OCI-M1 (cell line): ENCODE results near the gene HPS4.

Source experiments
- DNase-seq: peaks from one replicate; lab custom pipeline; 2025; lab: John Stamatoyannopoulos, UW

Gene HPS4

GRCh38 chr22:26466196-26466595 lies 17.4 kb downstream of the HPS4 start:
- no peak for DNase-seq

- DNase-seq, result no peak
These were observed 19.3 kb downstream of the HPS4 start for GRCh38 chr22:26464312-26464711.

GRCh38 chr22:26463688-26464087 lies 19.9 kb downstream of the HPS4 start:
- no peak for DNase-seq

DNA sequence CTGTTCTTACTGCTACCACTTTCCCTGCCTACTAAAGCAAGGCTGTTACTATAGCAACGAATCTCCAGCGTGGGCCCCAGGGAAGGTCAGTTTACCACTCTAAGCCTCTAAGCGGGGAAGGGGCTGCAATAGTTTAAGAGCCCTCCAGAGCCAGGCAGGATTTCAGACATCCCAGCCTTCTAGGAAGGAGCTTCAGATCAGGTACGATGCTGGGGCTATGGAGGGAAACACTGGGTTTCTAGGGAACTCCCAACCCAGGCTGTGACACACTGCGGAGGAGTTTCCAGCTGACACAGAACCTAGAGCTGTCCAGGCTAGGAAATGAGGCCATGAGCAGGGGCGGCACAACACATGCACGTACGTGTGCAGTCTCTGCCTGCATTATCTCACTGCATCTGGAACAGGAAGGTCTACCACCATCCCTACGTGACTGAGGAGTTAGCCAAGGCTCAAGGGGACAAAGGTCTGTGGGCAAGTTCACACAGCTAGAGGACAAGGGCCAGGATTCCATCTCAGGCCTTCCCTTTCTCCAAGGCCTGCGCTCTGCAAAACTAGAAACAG lies 20.4 kb downstream of the HPS4 start:
- DNase-seq, result no peak

DNA sequence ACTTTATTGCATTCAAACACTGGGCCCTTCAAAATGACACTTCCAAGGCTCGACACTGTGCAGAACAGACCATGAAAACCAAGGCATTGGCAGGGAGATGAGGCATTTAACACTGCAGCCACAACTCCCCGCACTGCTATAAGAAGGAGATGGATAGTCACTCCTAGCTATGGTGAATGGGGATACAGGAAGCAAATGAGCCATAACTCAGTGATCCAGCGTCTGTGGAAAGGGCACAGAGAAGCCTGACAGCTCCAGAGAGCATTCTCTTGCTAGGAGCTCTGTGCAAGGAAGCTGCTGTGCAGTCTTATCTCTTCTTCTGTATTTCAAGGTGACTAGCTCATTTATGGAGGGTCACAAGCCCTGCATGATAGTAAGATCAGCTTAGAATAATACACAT lies 20.9 kb downstream of the HPS4 start:
- DNase-seq, result no peak

- DNase-seq, result no peak
These were observed 21.5 kb downstream of the HPS4 start for GRCh38 chr22:26462051-26462450.

- DNase-seq, result peak; percentile 80
These were observed 22.3 kb downstream of the HPS4 start for GRCh38 chr22:26461188-26461810.

- DNase-seq, result no peak
These were observed 23.4 kb downstream of the HPS4 start for GRCh38 chr22:26460202-26460601.

GRCh38 chr22:26457661-26458272 lies 25.8 kb downstream of the HPS4 start:
- no peak for DNase-seq

GRCh38 chr22:26453812-26454500 lies 29.6 kb downstream of the HPS4 start:
- no peak for DNase-seq

GRCh38 chr22:26453216-26453615 lies 30.4 kb downstream of the HPS4 start:
- DNase-seq, result no peak

GRCh38 chr22:26452236-26453016 lies 31.2 kb downstream of the HPS4 start:
- no peak for DNase-seq

DNA sequence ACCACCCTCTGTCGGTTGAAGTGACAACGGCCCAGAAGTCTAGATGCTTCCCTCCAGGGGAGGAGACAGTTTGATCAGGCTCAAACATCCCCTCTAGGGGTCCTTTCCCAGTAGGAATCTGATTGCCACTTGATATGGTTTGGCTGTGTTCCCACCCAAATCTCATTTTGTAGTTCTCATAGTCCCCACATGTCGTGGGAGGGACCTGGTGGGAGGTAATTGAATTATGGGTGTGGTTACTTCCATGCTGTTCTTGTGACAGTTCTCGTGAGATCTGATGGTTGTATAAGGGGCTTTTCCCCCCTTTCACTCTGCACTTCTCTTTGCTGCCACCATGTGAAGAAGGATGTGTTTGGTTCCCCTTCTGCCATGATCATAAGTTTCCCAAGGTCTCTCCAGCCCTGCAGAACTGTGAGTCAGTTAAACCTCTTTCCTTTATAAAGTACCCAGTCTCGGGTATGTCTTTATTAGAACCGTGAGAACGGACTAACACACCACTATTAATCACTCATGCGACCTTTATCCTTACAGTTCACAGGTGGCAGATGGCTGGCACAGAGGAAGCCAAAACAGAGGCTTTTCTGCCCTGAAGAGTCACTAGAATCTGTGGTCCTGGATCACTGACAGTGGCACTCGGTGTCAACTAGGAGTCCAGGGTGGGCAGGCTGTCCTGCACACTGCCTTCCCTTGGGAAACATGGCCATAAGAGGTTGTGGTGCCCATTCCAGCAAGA lies 33.0 kb downstream of the HPS4 start:
- DNase-seq, result no peak

- no peak for DNase-seq
These were observed 34.6 kb downstream of the HPS4 start for GRCh38 chr22:26448941-26449340.

DNA sequence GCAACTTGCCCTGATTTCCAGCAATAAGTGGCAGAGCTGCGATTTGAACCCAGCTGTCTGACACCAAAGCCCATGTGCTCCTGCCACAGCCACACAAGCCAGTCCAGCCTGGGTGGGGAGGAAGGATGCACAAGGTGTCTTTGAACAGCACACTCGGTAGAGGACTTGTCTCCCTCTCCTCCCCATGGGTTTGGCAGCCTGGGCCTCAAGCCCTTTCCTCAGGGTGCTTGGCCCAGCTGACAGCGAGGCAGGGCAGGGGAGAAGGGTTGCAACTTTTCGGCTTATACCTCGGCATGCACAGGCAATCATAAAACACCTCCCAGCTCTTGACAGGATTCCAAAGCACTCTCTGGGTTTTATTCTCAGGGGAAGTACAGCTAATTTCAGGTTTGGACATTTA lies 35.2 kb downstream of the HPS4 start:
- no peak for DNase-seq

GRCh38 chr22:26447584-26448329 lies 35.8 kb downstream of the HPS4 start:
- no peak for DNase-seq

- DNase-seq, result no peak
These were observed 36.6 kb downstream of the HPS4 start for GRCh38 chr22:26446808-26447515.

GRCh38 chr22:26445577-26446275 lies 37.9 kb downstream of the HPS4 start:
- no peak for DNase-seq

GRCh38 chr22:26444777-26445176 lies 38.8 kb downstream of the HPS4 start:
- no peak for DNase-seq
